GM18526 (cell line): ENCODE data around the gene MYO9A.

Source experiments
- POLR2A ChIP-seq: IDR thresholded peaks from 3 replicates; pipeline ENCODE4 v1.6.1; 2011; ENCODE audit not compliant: insufficient read length; ENCODE audit errors: extremely low read depth

Gene MYO9A

DNA sequence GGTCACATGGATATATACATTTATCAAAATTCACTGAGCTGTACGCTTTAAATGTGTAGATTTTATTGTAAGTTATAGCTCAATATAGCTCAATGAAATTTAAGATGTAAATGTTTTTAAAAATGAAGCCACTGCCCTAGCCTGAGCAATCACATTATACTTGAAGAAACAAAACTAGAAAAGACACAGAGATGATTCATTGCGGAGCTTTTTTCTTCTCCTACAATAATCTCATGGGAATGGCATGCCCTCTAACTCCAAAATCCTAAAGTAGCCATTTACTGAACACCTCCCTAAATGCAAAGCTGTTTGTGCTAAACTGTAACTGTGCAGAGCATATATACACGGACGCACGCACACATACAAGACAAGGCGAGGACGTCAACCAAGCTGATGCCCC lies 84.2 kb downstream of the MYO9A start:
- TF ChIP-seq POLR2A: no peak

DNA sequence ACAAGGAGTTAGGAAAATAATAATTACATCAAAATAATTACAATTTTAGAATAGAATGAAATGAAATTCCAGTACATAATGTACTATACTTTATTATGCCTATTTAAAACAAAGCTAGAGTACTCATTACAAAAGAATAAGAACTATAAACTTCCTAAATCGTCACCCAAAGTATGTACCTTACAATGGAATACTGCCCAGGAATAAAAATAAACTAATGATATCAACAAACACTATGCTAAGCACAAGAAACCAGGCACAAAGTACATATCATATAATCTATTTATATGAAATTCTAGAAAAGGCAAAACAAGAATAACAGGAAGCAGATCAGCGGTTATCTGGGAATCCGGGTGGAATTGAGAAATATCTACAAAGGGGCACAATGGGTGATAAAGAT lies 84.7 kb downstream of the MYO9A start:
- no peak for TF ChIP-seq POLR2A

DNA sequence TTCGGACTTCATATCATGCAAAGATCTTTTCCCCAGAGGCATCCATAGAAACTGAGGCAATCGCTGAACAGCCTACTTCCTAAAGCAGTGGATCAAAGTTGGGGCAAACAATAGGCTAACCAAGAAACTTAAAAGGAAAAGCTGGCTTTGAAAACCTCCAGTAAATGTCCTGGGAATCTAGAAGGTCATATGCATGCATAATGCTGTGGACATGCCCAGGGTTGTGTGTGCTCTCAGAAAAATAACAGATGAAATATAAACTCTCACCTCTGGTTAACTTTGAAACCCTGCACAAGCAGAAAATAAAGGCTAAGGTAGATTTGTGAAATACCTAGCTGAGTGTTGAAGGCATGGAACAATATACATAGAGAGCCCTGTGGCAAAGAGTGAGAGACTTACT lies 96.3 kb downstream of the MYO9A start:
- TF ChIP-seq POLR2A: no peak

DNA sequence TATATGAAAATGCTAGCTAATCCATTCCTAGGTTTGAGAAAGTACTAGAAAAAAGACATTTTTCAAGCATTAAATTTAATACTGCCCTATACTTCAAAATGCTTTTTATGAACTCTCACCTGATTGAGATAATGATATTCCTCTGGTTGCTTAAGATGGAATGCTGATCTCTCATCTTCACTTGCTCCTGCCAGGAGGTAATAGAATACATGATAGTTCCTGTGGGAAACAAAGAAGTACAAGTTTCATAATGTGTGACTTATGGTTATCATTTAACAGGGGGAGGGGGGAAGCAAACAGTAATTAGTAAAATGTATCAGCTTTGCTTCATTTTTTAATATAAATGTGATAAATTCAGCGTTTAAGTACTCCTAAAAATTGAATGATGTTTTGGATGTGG lies 97.2 kb downstream of the MYO9A start:
- no peak for TF ChIP-seq POLR2A

DNA sequence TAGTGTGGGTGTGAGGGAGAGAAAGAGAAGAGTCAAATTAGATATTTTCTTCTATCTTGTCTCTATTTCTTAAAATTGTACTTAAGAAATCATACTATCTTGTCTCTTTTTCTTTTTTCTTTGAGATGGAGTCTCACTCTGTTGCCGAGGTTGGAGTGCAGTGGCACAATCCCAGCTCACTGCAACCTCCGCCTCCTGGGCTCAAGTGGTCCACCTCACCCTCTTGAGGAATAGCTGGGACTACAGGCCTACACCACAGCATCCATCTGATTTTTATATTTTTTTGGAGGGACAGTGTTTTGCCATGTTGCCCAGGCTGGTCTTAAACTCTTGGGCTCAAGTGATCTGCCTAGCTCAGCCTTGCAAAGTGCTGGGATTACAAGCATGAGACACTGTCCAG lies 104.2 kb downstream of the MYO9A start:
- TF ChIP-seq POLR2A: no peak

DNA sequence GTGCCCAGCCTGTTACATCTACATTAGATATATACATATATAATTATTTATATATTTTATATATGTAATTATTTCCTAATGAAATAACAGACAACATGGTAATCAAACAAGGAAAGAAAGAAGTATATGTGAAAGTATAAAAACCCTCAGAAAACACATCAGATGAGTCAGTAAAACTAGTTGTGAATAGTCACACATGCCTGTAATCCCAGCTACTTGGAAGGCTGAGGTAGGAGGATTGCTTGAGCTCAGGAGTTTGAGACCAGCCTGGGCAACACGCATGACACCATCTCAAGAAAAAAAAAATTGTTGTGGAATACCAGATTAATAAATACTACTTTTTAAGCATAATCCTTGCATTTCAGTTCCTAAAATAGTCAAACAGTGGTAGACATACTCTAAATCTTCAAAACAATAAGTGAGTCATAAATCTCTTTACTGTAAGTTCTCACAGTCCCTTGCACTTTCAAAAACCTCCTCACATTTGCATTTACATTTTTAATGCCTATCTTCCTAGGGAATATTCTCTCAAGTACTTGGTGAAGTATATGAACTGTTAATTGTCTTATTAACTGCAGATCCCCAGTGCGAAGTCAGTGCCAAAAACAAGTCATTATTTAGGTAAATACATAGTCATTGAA lies 106.5 kb downstream of the MYO9A start:
- no peak for TF ChIP-seq POLR2A

DNA sequence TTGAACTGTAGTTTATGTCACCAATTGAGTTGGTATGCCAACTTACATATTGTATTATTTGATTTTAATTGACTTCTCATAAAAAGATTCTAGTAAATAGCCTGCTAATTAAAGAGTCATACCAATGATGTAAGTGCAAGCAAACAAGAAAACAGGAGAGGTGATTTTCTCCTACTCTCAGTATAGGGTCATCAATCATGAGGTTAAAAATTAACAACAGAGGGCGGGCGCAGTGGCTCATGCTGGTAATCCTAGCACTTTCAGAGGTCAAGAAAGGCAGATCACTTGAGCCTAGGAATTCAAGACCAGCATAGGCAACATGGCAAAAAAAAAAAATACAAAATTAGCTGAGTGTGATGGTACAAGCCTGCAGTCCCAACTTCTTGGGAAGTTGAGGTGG lies 108.7 kb downstream of the MYO9A start:
- no peak for TF ChIP-seq POLR2A

DNA sequence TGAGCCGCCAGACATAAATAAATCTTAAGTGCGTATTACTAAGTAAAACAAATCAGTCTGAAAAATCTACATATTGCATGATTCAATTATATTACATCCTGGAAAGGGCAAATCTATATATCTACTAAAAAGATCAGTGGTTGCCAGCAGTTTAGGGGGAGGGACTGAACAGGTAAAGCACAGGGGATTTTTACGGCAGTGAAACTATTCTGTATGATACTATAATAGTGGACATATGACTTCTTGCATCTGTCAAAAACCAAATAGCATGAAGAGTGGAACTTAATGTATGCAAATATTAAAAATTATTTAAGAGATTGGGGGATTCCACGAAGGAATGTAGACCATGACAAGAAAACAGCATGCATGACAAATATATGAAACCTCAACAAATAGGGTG lies 111.6 kb downstream of the MYO9A start:
- no peak for TF ChIP-seq POLR2A

DNA sequence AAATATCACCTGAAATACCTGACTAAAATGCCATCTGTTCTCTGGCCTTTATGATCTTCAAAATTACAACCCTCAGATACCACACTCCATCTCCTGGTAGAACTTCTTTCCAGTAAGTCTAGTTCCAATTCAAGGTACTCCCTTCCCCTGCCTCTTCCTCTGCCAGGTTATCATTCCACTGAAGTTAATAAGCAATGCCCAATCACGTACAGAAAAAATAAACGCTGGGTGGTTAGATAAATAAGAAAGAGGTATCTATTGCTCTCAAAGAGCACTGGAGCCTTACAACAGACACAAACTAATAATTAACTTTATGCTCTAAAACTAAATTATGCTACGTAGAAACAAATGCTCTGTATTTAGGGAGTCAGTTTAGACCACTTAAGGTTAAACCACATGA lies 112.5 kb downstream of the MYO9A start:
- no peak for TF ChIP-seq POLR2A

DNA sequence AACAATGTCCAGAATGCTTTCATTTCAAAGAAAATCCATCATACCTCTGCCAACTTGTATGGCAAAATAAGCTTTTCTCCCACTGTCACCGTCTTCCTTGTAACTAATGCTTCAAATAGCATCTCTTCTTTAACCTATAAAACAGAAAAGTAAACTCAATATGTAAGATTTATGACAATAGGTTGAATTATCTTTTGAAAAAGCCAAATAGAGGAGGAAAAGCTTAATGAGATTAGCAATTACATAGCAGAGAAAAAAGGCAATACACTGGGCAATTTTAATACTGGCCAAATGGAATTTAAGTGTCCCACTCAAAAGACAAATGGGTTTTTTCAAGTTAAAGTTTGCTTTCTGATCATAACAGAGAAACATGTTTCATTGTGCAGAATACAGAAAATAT lies 118.1 kb downstream of the MYO9A start:
- TF ChIP-seq POLR2A: no peak

DNA sequence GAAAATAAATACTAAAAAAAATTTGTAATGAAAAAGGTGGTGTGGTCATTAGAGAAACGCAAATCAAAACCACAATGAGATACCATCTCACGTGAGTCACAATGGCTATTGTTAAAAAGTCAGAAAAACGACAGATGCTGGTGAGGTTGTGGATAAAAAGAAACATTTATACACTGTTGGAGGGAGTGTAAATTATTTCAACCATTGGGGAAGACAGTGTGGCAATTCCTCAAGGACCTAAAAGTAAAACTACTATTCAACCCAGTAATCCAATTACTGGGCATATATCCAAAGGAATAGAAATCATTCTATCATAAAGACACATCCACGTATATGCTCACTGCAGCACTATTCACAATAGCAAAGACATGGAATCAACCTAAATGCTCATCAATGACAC lies 120.3 kb downstream of the MYO9A start:
- TF ChIP-seq POLR2A: no peak

DNA sequence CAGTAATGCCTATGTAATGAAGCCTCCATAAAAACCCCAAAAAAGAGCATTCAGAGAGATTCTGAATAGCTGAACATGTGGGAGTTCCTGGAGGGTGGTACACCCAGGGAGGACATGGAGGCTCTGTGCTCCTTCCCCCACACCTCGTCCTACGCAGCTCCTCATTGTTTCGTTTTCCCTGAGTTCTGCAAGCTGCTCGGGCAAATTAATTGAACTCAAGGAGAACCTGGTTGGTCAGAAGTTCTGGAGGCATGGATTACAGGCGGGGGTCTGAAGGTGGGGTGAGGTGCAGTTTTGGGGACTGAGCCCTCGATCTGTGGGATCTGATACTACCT lies 142.2 kb downstream of the MYO9A start:
- no peak for TF ChIP-seq POLR2A

DNA sequence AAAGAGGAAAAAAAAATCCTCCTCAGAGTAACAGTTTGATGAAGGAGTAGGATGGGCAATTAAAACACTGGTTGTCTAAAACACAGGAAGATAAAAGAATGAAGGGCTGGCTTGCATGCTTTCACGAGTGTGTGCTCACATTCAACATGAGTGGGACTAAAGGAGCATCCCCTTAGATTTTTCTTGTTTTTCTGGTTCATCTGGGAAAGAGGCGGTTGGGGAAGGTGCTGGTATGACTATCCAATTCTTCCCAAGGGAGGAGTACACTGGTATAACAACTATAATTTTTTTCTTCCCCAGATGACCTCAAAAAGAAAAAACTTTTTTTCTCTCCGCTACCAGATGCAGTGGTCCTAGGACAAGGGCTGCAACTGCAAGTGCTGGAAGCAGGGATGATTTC lies 143.7 kb downstream of the MYO9A start:
- no peak for TF ChIP-seq POLR2A

DNA sequence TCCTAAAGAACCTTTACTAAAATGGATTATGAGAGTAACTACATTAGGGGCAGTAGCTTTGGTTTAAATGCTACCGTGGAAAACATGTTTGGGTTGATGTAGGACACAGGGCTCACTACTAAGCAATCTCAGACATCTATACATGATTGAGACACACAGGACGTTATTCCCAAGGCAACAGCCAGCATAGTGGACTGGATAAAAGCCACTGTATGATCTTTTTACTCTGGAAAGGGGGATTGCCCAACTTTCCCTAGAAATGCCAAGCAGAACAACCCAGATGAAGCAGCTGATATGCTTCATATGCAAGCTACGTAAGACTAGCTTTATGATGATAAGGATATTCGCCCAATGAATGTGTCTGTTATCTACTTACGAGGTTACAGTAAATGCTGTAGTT lies 144.6 kb downstream of the MYO9A start:
- no peak for TF ChIP-seq POLR2A

DNA sequence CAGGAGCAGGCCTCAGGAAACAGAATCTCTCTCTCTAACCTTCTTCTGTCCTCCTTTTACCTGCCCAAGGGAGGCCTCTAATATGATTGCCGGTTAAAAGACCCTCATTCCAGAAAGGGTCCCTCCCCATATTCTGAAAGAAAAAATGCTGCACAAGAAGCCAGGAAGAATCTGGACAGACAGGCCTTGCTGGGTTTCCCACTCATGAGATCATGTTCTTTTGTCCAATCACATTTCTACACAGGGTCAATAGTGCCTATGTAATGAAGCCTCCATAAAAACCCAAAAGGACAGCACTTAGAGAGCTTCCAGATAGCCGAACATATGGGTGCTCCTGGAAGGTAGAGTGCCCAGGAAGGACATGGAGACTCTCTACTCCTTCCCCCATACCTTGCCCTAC lies 146.0 kb downstream of the MYO9A start:
- TF ChIP-seq POLR2A: no peak

DNA sequence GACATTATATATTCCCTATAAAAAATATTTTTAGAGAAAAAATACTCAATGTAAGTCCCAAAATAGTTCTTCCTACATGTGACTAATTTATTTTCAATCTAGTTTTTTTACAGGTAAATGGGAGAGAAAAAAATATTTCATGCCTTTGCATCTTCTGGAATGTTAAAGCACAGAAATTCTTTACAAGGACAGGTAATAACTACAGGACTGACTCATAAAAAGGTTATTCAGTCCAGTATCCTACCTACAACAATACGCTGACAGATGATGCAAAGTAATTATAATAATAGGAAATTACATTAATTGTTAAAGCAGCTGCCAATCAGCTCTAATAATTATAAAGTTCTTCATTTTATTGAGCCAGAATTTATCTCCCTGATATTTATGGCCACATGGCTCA lies 147.5 kb downstream of the MYO9A start:
- TF ChIP-seq POLR2A: no peak

DNA sequence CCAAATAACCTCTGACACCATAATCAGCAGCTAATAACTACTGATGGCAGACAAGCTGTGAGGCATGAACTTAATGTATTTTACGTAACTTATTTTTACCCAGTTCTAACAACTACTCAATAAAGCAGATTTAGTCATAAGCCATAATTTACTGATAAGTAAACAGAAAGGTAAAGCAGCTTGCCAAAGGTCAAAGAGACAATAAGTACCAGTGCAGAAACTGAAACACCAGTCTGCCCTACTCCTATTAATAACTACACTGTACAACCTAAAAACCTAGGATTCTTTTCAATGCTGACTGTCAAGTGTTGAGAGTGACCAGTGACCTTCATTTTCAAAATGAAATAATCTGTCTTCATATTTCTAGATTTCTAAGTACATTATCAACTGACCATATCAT lies 155.4 kb downstream of the MYO9A start:
- no peak for TF ChIP-seq POLR2A

DNA sequence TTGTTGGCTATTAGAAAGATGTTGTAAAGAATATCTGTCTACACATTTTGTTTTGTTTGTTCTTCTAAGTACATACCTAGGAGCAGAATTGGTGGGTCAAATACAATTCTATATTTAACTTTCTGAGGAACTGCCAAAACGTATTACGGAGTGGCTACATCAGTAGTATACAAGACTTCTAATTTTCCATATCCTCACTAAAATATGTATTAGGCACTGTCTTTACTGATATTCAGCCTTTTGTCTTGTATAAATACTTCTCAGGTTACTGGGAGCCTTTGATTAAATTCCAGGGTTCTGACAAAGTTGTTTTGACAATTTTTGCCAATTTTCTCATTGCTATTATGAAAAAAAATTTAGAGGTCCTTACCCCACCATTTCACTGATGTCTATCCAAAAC lies 160.9 kb downstream of the MYO9A start:
- TF ChIP-seq POLR2A: no peak
